Caki2 (cell line): Measurements from ENCODE around the gene UPK3A. TPM values are rescaled to one million over a fixed set of nuclear protein-coding genes. Genes with fewer than 3 reads are reported as not detected.
"Not testable (repeated sequence)": the region's sequence is repeated elsewhere in the genome, so short reads cannot be mapped to it uniquely, and the experiment has no call there.

Experiments
- DNase-seq: peaks from one replicate; pipeline ENCODE4 v3.0.0-alpha.2; 2015; ENCODE audit warnings: low read depth
- in situ Hi-C: cut with HindIII; loops from 2 replicates; pipeline ENCODE4 v1.10.0; 2016; ENCODE audit warnings: low sequenced_read_pairs, low pct_unique_long_range_greater_than_20kb, mixed read lengths
- total RNA-seq: library from RNA; depleted of rRNA; stranded (reverse); fragments of >200 nt; shearing (Covaris generic); gene quantifications from 2 replicates; pipeline ENCODE4 v1.2.3, GENCODE V29; 2014; ENCODE audit warnings: low replicate concordance

The UPK3A gene
- total RNA-seq, 1 experiment from 2014 or later = 5.9 TPM

DNA sequence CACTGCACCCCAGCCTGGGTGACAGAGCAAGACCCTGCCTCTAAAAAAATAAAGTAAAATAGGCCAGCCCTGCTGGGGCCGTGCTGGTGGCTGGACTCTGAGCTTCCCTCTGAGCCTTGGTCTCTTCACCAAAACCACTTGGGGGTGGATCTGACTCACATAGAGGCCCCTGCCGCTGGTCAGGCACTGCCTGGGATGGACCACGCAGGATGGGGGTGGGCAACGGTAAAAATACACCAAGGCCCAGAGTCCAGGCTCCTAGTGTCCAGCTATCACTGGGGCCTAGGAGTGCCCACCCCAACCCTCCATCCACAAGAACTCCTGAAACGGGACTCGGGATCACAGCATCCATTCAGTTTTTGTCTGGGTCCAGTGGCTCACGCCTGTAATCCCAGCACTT is 12.3 kb upstream of the UPK3A start:
- DNase-seq = no peak
- in situ Hi-C loops = loop anchor here (10.0 kb wide), 1 partner anchor 162 kb away; no protein-coding TSS in a partner anchor

DNA sequence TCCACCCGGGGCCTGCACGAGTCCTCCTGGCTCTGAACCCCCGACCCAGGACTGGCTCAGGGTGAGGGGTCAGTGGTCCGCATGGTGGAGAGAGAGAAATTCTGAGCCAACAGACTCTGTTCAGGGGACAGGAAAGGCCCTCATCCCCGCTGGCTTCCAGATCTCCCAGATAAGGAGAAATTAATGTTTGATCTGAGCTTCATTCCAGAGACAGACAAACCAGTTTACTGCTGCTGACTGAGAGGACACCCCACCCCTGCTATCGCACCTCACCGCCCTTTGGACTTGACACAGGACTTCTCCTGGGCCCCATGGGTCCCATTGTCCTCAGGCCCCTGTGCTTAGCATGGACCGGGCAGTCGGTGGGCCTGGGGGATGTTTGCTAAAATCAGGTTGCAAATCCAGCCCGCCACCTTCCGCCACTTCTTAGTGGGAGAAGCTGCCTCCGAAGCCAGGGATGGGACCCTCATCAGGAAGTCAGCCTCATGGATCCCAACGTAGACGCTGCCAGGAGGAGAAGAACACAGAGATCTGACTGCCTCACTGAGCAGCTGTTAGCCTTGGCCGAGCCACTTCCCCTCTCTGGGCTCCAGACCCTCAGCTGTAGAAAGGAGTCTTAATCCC is 11.2 kb upstream of the UPK3A start:
- DNase-seq = no peak
- in situ Hi-C loops = loop anchor here (10.0 kb wide), 1 partner anchor 161 kb away; no protein-coding TSS in a partner anchor

DNA sequence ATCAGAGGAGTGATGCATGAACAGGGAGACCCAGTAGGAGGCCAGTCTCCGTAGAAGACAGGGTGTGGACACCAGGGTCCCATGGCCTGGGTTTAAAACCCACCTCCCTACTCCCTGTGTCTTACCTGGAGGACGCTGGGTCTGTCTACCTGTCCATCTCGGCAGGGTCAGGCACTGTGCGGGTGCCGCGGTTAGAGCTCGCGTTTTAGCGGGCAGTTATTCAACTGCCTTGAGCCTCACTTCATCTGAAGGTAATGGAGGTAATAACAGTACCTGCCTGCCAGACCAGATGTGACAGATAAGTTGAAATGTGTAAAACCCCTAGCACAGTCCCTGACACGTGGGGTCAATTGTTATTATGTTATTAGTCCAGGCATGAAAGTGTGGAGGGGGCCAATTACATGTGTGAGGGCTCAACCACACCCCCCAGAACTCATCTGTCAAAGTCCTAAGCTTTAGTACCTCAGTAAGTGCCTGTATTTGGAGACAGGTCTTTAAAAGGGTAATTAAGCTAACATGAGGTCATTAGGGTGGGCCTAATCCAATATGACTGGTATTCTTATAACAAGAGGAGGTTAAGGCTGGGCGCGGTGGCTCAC is 8.1 kb upstream of the UPK3A start:
- DNase-seq = no peak
- in situ Hi-C loops = loop anchor here (10.0 kb wide), 1 partner anchor 158 kb away; no protein-coding TSS in a partner anchor

DNA sequence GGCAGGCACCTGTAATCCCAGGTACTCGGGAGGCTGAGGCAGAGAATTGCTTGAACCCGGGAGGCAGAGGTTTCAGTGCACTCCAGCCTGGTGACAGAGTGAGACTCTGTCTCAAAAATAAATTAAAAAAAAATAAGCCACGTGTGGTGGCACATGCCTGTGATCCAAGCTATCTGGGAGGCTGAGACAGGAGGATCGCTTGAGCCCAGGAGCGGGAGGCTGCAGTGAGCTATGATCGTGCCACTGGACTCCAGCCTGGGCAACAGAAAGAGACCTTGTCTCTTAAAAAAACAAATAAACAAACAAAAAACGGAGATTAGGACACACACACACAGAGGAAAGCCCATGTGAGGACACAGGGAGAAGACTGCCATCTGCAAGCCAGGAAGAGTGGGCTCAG is 7.0 kb upstream of the UPK3A start:
- in situ Hi-C loops = loop anchor here (10.0 kb wide), 1 partner anchor 157 kb away; no protein-coding TSS in a partner anchor
- not testable (repeated sequence) for DNase-seq

DNA sequence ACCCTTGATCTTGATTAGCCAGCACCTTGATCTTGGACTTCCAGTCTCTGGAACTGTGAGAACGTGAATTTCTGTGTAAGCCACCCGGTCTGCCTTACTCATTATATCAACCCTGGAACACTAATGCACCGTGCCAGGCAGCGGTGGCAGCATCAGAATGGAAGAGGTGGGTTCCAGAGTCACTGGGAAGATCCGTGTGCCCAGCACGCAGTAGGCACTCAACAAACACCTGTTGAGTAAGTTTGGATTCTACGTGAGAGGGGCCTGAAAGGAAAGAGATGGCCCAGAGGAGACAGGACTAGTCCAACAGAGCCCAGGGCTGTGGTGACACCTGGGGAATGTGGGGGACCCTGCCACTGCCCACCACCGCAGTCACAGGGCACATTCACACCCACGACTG is 6.6 kb upstream of the UPK3A start:
- DNase-seq = no peak
- in situ Hi-C loops = loop anchor here (10.0 kb wide), 1 partner anchor 157 kb away; no protein-coding TSS in a partner anchor

DNA sequence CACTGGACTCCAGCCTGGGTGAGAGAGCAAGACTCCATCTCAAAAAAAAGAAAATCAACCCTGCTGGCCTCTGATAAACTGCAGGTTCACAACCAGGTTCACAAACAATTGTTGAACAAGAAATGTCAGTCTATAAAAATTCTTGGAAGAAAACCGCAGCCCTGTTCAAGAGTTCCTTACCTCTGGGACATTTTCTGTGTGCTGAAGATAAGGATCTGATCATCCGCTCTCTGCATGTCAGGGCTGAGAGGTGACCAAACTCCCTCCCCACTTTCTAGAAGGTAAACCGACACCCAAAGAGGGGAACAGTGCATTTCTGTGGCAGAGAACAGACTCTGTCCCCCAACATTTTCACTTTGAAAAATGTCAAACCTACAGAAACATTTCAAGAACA is 4.2 kb upstream of the UPK3A start:
- DNase-seq = no peak
- in situ Hi-C loops = no loop called here

DNA sequence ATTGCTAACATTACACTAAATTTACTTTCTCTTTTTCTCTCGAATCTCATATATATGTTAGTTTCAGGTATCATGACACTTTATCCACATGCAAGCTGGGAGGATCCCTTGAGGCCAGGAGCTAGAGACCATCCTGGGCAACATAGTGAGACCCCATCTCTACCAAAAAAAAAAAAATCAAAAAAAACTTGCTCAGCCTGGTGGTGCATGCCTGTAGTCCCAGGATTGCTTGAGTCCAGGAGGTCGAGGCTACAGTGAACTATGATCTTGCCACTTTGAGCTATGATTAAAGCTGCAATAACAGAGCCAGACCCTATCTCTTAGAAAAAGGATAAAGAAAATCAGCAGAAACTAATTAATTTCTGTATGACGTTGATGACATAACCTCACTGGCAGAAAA is 3.7 kb upstream of the UPK3A start:
- no peak for DNase-seq
- in situ Hi-C loops = no loop called here

DNA sequence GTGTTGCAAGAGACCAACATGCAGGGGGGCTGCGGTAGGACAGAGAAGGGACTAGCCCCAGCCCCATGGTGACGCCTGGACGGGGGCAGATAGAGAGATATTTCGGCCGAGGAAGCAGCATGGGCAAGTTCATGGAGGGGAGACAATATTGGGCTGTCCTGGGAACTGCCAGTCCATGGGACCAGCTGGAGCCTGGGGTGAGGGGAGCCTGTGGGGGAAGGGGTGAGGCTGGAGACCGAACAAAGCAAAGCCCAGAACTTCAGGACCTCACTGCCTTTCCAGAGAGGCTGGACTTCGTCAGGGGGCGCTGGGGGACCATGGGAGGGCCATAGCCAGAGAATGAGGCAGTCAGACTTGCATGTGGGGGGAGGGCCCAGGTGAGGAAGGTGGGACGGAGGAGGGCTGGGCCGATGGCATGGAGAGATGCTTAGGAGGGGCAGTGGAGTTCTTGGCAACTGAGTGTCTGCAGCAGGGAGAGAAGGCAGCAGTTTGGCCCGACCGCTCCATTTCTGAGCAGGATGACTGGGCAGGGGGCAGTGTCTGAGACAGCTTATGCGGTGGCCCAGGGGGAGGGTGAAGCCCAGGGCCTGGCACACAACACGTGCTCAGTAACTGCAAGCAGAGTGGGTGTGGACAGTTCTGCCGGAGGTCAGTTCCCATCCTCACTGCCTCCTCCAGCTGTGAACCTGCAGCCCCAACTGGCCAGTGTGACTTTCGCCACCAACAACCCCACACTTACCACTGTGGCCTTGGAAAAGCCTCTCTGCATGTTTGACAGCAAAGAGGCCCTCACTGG is 712 bp downstream of the UPK3A start:
- in situ Hi-C loops = no loop called here
- DNase-seq = no peak

DNA sequence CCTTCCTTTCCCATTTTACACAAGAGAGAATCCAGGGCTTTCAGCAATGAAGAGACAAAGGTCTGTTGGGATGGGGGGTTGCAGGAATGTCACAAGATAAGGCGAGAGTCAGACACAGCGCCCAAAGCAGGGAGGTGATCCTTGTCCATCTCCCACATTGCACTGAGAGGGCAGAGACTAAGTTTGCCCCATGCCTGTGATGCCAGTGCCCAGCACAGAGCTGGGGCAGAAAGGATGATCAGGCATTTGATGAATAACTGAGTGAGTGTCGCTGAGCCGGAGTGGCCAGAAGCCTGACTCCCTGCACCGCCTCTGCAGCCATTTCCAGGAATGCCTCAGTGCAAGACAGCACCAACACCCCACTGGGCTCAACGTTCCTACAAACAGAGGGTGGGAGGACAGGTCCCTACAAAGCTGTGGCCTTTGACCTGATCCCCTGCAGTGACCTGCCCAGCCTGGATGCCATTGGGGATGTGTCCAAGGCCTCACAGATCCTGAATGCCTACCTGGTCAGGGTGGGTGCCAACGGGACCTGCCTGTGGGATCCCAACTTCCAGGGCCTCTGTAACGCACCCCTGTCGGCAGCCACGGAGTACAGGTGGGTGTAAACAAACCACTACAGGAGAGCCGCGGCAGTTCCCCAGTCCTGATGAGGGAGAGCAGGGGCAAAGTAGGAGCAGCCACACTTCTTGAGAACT is 2.3 kb downstream of the UPK3A start:
- in situ Hi-C loops = no loop called here

DNA sequence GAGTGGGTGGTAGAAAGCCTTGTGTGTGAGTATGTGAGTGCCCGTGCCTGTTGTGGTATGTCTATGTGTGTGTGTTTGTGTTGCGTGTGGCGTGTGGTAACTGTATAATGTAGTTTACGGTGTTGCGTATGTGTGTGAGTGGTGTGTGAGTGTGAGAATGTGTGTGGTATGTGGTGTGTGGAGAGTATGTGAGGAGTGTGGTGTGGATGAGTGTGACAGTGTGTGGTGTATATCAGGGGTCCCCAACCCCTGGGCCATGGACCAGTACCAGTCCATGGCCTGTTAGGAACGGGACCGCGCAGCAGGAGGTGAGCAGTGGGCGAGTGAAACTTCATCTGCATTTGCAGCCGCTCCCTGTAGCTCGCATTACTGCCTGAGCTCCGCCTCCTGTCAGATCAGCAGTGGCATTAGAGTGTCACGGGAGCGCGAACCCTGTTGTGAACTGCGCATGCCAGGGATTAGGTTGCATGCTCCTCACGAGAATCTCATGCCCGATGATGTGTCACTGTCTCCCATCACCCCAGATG is 5.7 kb downstream of the UPK3A start:
- DNase-seq = peak; percentile 86
- in situ Hi-C loops = no loop called here

More for the DNA sequence above, 2.3 kb downstream of the UPK3A start:
- DNase-seq = no peak

DNA sequence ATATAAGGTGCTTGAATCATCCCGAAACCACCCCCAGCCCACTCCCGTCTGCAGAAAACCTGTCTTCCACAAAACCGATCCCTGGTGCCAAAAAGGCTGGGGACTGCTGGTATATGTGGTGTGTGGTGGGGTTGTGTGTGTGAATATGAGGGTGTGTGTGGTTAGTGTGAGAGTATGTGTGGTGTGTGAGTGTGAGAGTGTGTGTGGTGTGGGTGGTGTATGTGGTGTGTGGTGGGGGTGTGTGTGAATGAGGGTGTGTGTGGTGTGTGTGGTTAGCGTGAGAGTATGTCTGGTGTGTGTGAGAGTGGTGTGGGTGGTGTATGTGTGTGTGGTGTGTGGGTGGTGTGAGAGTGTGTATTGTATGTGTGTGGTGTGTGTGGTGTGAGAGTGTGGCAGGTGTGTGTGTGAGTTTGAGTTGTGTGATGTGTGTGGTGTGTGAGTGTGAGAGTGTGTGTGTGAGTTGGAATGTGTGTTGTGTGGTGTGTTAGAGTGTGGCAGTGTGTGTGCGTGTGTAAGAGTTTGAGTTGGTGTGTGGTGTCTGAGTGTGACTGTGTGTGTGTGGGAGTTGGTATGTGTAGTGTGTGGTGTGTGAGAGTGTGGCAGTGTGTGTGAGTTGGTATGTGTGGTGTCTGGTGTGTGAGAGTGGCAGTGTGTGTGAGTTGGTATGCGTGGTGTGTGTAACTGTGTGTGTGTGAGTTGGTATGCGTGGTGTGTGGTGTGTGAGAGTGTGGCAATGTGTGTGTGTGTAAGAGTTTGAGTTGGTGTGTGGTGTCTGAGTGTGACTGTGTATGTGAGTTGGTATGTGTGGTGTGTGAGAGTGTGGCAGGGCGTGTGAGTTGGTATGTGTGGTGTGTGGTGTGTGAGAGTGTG is 6.5 kb downstream of the UPK3A start:
- no peak for DNase-seq
- in situ Hi-C loops = no loop called here

DNA sequence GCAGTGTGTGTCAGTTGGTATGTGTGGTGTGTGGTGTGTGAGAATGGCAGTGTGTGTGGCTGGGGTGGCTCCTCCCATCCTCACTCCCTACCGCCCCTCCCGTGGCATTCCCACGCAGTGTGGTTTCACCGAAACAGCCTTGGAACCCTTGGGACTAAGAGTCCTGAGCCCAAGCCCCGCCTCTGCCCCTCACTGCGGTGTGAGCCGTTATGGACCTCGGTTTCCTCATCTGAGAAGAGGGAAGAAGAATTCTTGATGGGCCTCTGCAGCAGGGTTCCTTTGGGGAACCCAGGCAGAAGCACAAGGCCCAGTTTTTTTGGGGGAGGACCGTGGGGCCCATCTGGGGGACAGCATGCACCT is 7.2 kb downstream of the UPK3A start:
- in situ Hi-C loops = no loop called here

DNA sequence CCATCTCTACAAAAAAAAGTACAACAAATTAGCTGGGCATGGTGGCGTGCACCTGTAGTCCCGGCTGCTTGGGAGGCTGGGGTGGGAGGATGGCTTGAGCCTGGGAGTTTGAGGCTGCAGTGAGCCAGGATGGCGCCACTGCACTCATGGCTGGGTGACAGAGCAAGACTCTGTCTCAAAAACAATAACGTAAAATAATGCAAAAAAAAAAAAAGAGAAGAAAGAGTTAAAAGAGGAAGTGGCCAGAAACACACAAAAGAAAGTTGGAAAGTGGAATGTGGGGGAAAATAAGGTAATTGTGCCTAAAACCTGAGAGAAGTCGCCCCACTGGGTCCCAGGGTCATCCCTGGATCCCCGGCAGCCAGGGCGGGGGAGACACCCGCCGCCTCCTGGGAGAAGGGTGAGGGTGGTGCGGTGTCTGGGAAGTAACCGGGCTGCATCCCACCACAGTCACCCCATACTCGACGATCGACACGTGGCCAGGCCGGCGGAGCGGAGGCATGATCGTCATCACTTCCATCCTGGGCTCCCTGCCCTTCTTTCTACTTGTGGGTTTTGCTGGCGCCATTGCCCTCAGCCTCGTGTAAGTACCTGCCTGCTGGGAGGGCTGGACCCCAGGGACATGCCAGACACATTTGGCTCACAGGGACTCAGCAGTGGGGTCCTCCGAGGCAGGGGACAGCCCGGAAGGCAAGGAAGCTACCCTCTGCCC is 8.1 kb downstream of the UPK3A start:
- in situ Hi-C loops = no loop called here
- DNase-seq = no peak

More for the DNA sequence above, 7.2 kb downstream of the UPK3A start:
- DNase-seq = no peak

DNA sequence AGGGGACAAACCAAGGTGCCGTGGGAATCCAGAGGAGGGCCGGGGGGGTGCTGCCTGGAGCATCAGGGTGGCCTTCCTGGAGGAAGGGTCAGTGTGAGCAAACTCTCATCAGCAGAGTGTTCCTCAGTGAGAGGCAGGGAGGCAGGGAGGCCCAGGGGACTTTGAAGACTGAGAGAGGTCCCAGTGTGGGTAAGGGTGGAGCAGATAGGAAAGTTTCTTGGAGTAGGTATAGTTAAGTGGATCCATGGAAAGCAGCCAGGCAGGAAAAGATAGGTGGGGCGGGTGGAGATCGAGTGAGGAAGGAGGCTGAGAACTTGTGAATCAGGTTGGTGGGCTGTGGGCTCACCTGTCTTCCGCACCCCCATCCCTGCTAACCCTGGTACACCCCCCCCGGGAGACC is 9.3 kb downstream of the UPK3A start:
- in situ Hi-C loops = no loop called here
- no peak for DNase-seq

DNA sequence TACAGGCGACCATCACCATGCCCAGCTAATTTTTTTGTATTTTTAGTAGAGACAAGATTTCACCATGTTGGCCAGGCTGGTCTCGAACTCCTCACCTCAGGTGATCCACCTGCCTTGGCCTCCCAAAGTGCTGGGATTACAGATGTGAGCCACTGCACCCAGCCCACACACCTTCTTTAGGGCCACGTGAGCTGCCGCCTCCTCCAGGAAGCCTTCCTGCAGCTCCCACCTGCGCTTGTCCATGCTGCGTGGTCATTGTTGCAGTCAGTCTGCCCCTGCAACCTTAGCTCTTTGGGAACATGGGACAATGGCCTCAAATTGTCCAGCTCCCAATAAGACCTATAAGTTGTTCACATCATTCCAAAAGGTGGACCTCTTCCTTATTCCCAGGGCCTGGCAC is 10.3 kb downstream of the UPK3A start:
- DNase-seq, in situ Hi-C loops: not testable (repeated sequence)

DNA sequence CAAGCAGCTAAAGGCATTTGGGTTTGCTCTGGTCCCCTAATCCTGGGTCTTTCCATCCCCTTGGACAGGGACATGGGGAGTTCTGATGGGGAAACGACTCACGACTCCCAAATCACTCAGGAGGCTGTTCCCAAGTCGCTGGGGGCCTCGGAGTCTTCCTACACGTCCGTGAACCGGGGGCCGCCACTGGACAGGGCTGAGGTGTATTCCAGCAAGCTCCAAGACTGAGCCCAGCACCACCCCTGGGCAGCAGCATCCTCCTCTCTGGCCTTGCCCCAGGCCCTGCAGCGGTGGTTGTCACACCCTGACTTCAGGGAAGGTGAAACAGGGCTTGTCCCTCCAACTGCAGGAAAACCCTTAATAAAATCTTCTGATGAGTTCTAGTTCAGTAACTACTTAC is 10.7 kb downstream of the UPK3A start:
- in situ Hi-C loops = no loop called here
- no peak for DNase-seq

DNA sequence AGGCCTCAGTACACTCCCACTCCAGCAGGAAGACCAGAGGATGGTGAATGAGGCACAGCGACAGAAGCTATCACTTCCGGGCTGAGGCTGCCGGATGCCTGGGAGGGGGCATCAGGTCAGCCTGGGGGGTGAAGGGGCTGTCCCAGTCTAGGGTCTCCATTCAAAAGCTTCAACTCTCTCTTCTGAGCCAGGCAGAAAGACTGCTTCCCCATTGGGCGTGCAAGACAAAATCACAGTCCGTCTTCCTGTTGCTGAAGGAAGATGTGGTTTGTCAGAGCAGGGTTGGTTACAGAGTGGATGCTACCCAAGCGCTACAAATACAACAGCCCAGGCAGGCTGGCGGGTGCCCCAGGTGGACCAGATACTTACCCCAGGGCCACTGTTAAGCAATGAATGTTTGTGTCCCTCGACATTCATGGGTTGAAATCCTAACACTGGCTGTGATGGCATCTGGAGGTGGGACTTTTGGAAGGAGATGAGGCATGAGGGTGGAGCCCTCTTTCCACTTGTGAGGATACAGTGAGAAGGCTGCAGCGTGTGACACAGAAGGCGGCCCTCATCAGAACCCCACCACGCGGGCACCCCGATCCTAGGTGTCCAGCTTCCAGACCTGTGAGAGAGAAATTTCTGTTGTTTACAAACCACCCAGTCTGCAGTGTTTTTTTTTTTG is 12.0 kb downstream of the UPK3A start:
- in situ Hi-C loops = no loop called here
- no peak for DNase-seq
